ENCODE measurements around the gene RIF1.

- TF ChIP-seq CTCF (IDR thresholded peaks at IDR 0.05; ENCODE audit: low read depth, low read length, poor library complexity, severe bottlenecking) (no peak), EZH2phosphoT487 (IDR thresholded peaks at IDR 0.05; ENCODE audit: borderline replicate concordance, low read length) (no peak)
These were observed 96.5 kb downstream of the RIF1 start for GRCh38 chr2:151506170-151506569.
